GM19240 (cell line): ENCODE data around the gene PITPNM3.

Experiments used
- DNase-seq: peaks from one replicate; pipeline ENCODE4 v3.0.0; 2011; ENCODE audit warnings: low spot score; ENCODE audit not compliant: insufficient read length

Gene PITPNM3

GRCh38 chr17:6526362-6527152, 29.8 kb downstream of the PITPNM3 start:
- DNase-seq: no peak

DNA sequence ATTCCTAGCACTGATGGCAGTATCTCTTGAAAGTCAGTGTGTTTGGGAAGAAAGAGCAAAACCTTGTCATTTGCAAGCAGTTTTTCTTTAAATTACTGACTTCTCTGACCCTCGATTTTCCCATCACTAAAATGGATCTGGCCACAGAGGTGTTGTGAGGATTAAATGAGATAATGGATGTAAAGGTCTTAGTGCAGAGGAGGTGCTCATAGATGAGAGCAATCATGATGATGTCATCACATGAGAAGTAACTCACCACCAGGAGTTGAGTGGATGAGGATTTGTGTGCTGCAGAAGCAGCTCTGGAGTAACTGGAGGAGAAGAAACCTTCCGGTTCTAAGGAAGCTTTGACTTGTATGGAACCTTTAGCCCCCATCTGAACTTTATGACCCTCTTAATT, 30.6 kb downstream of the PITPNM3 start:
- DNase-seq: no peak

- no peak for DNase-seq
These were observed 31.2 kb downstream of the PITPNM3 start for GRCh38 chr17:6525141-6525540.

DNA sequence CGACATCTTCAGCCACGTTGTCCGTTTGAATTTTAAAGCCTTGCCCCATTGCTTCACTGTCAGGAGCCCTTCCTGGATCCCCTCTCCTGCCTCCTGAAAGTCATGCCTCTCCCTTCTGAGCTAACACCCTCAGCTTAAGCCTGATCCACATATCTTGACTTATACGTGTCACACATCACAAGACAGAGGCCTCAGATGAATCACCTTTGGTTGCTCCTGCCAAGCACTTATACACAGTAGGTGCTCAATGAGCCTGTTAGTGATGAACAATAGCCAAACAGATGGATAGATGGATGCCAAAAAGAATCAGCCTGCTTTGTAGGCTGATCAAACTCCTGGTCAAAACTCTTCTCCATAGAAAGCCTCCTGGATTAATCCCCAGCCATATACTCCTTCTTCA, 31.8 kb downstream of the PITPNM3 start:
- no peak for DNase-seq

GRCh38 chr17:6523809-6524355, 32.5 kb downstream of the PITPNM3 start:
- DNase-seq: no peak

DNA sequence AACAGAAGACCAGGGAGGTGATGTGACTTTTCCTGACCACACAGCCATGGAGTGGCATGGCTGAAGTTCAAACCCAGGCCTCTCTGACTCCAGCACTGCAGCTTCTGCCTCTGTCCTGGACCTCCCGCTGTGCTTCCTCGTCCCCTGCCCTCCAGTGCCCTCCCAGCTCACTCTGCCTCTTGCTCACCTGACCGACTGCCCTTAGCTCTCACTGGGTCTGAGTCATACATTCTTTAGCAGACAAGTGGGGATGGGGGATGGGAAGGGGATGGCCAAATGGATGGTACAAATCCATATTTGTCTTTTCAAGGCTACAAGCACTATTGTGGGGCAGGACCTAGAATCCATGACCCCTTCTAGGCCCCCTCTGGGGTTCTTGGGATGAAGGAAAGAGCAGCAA, 33.0 kb downstream of the PITPNM3 start:
- no peak for DNase-seq

DNA sequence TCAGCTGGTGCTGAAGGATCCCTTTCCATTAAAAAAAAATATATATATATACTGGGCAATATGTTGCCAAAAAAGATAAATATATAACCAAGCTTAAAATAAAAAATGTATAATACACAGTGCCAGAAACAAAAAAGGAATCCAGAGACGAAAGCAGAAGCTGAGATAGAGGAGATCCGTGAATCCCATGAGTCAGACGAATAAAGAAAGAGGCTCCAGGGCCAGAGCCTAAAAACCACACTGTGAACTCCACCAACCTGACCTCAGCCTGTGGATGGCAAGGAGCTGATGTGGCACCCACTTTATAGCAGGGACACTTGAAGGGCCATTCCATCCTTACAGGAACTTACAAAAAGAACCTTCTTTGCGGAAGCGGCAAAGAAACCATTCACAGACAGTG, 34.8 kb downstream of the PITPNM3 start:
- no peak for DNase-seq

- no peak for DNase-seq
These were observed 39.3 kb downstream of the PITPNM3 start for GRCh38 chr17:6517062-6517461.

- DNase-seq: no peak
These were observed 42.0 kb downstream of the PITPNM3 start for GRCh38 chr17:6514371-6514770.

DNA sequence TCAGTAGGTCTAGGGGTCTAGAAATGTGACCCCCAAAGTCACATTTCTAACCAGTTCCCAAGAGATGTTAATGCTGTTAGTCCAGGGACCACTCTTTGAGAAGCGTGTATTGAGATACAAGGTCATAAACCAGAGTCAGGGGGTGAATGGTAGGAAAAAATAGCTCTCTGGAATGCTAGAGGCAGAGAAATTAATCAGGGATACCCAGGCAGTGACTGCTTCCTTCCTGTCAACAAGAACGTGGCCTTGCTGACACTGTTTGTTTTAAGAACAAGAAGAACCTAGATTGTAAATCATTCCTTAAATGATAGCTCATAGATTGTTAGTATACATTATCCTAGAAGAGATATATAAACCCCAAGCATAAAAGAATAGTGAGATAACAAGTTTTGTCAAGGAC, 43.8 kb downstream of the PITPNM3 start:
- DNase-seq: no peak

DNA sequence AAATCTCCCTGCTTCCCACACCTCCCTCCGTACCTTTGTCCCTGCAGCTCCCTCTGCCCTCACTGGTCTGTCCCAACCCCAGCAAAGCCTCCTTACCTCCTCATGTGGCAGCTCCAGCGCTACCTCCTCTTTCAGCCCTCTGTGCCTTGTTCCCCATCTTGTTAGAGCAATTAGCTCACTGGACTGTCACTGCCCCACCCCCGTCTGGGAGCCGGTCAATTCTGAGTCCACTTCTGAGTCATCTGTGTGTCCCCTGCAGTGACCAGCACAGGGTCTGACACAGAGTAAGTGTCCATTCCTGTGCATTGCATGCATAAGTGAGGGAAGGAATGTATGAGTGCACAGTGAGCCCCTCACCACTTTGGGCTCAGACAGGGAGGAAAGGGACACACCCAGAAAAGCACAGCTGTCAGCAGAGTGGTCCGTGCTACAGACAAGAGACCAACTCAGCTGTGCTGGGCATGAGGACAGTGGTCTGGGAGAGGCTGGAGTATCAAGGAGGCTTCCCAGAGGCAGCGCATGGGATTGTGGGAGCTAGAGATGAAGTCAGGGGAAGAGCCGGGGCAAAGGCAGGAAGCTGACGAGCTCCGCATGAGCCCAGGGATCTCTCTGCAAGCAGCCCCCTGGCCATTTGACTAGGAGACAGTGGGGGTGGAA, 45.9 kb downstream of the PITPNM3 start:
- no peak for DNase-seq

DNA sequence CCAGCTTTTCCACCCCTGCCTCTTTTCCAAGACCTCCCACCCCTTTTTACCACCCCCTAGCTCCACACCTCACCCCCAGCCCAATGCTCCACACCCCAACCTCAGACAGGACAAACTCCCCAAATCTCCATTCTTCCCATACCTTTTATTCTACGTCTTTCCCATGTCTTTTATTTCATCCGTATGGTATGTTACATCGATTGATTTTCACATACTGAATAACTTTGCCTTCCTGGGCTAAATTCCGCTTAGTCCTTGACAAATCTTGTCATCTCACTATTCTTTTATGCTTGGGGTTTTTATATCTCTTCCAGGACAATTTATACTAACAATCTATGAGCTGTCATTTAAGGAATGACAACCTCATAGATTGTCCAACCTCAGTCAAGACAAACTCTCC, 46.4 kb downstream of the PITPNM3 start:
- no peak for DNase-seq

DNA sequence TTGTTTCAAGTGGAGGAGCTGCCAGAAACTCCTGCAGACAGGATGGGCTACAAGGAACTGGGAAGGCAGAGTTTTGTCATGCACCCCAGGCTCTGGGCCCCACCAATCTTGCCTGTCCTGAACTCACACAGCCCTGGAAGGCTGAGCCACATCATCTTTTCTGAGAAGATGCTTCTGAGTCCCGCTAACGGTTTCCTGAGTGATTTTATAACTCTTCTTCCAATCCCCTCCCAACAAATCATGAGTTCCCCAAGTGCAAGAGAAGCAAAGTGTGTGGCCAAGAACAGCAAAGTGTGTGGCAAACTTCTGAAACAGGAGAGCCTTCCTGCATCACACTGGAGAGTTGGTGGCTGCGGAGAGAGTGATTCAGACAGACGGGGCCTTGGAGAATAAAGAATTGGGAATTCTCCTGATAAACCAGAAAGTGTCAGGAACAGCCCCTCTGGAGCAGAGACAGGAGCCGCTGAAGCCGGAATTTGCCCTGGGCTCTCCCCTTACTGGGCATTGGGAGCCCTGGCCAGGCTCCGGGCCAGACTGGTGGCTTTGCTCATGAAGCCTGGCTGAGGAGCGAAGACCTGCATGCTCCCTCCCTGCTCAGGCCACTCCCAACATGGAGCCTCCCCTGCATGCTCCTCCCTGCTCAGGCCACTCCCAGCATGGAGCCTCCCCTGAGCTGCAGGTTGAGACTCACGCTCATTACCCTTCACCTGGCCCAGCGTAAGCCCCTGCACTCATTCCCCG, 47.2 kb downstream of the PITPNM3 start:
- DNase-seq: no peak

DNA sequence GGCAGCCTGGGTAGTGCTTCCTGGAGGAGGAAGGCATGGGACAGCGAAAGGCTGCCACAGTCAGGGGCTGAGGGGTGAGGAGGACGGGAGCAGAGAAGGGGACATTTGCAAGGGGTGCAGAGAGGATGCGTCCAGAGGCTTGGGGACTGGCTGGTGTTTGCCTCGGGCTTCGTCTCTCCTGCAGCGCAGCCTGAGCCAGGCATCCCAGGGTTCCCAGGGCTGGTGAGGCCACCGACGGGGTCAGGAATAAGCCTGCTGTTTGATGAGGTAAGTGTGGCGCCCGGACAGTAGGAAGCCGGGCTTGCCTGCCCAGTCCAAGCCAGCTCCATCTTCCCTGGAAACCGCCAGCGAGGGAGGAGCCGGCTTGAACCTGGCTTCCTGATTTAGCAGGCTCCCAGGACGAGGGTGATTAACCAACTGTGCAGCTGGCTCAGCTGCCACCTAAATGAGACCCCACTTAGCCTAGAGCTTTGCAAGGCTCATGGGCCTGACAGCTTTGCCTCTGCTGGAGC, 47.8 kb downstream of the PITPNM3 start:
- no peak for DNase-seq

GRCh38 chr17:6508016-6508415, 48.3 kb downstream of the PITPNM3 start:
- no peak for DNase-seq

GRCh38 chr17:6507535-6507934, 48.8 kb downstream of the PITPNM3 start:
- DNase-seq: no peak

- DNase-seq: no peak
These were observed 49.6 kb downstream of the PITPNM3 start for GRCh38 chr17:6506679-6507231.

DNA sequence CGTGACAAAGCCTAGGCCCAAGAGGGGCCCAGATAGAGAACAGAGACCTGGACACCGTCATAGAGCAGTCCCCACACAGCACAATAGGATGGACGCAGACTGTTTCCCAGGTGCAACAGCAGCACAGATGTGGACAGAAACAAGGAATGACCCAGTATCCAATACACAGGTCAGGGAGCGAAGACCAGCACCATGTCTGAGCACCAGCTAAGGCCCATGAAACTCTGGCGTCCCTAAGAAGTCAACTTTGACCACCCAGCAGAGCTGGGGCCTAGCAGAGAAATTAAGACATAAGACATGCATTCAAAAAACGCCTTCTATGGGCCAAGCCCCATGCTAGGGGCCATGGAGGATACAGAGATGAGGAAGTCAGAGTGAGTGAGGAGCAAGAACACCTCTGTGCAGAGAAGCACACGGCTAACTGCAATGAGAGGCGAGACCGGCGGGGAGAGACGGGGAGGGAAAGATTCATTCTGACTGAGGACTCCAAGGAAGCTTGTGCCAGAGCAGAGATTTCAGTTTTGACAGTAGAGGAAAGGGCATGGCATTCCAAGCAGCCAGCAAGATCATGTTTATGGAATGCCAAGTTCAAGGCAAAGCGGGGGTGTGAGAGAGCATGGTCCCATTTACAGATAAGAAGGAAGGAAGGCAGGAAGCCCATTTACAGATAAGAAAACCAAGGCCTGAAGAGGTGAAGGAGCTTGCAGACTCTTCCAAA, 50.8 kb downstream of the PITPNM3 start:
- no peak for DNase-seq

DNA sequence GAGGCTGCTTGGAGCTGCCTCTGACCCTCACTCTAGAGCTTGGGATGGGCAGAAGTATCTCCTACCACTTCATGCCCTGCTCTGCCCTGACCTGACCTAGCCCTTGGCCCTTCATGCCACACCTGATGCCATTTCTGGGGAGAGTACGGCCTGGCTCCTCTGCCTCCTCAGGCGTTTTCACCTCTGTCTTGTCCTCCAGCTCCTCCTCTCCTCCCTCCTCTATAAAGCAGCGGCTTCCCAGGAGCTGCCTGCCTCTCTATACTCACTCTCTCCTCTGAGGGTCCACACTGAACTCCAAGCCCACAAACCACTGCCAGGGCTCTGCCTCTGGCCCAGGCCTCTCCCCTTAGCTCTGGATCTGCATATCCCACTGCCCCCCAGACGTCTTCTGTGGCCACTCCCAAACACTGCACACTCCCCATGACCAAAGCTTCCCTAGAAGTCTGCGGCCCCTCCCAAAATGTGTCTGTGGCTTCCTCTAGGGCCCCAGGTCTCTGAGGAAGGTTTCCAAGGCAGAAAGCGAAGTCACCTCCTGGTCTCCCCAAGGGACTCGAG, 52.6 kb downstream of the PITPNM3 start:
- DNase-seq: no peak

GRCh38 chr17:6502871-6503509, 53.4 kb downstream of the PITPNM3 start:
- DNase-seq: no peak
